Upper lobe of left lung (tissue), 4 donors: ENCODE measurements around the gene AHI1.

Source experiments
- EP300 ChIP-seq, 4 donors: sonication (generic); formaldehyde crosslinking; IDR thresholded peaks; one replicate each; pipeline ENCODE4 v1.5.1; 2017; ENCODE audit warnings: antibody characterized with exemption in 4 of 4, control low read depth in 2 of 4
- POLR2A ChIP-seq, 4 donors: fragments of 450-650 bp; IDR thresholded peaks; one replicate each; pipeline ENCODE4 v1.5.1; 2016 to 2017; ENCODE audit warnings: antibody characterized with exemption in 4 of 4, mild to moderate bottlenecking in 2 of 4
- POLR2AphosphoS5 ChIP-seq, 2 donors: sonication (generic); formaldehyde crosslinking; IDR thresholded peaks; one replicate each; pipeline ENCODE4 v1.5.1; 2017; ENCODE audit warnings: antibody characterized with exemption in 2 of 2
- TF ChIP-seq, protein P1 (sequence below), 6 experiments: fragments of 450-650 bp in 4 of 6; fragments of 200-600 bp in 2 of 6; sonication (generic) in 2 of 6; IDR thresholded peaks; one replicate each; pipeline ENCODE4 v1.5.1; 2016 to 2019; ENCODE audit warnings: antibody characterized with exemption in 6 of 6

DNA sequence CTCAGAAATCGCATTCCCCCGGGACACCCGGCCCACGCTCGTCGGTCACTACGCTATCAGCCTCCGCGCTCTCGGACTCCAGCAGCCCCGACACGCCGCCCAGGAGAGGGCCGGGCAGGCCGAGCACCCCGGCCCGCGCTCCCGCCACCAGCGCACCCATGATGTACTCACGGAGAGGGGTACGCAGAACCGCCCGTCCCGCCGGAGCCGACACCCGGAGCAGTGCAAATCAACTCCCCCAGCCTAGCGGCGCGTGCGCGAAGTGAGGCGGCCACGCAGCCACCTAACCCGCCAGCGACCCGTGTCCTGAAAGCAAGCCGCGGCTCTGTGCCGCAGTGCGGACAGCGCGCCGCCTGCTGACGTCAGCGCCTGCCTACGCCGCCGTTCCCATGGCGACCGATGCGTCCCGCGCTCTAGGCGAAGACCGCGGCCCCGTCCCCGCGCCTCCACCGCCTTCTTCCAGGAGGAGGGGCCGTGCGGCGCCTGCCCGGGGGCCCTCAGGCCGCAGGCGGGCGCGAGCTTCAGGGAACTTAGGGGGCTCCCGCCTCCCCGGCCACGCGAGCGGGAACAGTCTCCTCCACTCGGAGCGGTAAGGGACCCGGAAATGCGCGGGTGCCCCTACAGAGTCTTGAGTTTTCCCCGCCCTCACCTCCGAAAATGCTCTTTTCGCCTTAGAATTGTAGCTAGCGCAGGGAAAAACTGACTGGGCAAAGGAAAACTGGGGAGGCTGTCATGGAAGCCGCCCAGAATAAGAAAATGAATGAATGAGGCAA lies at the start of gene AHI1:
- TF ChIP-seq, protein P1, sequence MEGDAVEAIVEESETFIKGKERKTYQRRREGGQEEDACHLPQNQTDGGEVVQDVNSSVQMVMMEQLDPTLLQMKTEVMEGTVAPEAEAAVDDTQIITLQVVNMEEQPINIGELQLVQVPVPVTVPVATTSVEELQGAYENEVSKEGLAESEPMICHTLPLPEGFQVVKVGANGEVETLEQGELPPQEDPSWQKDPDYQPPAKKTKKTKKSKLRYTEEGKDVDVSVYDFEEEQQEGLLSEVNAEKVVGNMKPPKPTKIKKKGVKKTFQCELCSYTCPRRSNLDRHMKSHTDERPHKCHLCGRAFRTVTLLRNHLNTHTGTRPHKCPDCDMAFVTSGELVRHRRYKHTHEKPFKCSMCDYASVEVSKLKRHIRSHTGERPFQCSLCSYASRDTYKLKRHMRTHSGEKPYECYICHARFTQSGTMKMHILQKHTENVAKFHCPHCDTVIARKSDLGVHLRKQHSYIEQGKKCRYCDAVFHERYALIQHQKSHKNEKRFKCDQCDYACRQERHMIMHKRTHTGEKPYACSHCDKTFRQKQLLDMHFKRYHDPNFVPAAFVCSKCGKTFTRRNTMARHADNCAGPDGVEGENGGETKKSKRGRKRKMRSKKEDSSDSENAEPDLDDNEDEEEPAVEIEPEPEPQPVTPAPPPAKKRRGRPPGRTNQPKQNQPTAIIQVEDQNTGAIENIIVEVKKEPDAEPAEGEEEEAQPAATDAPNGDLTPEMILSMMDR (IDR thresholded peaks at IDR 0.05), result peak in 5 of 6 experiments; percentile 24 to 77 (median 63)
- TF ChIP-seq POLR2A (IDR thresholded peaks at IDR 0.05), result peak in 3 of 4 donors; percentile 93 to 97 (median 95)
- peak; percentile 84 to 98 for TF ChIP-seq POLR2AphosphoS5 (IDR thresholded peaks at IDR 0.05)
- TF ChIP-seq EP300 (IDR thresholded peaks at IDR 0.05), result peak in 2 of 4 donors; percentile 2 to 82
